ENCODE measurements around the gene IHH. TPM values are rescaled to one million over a fixed set of nuclear protein-coding genes. Genes with fewer than 3 reads are reported as not detected.

IHH gene
- total RNA-seq, 2 donors from 2014 or later = 72.7 to 85.5 TPM

GRCh38 chr2:219079417-219079816 lies 18.7 kb upstream of the IHH start:
- DNase-seq (peak; percentile 61 to 80), ATAC-seq (peak; percentile 72)
- intact Hi-C loops (cut with DNase I, micrococcal nuclease) = no loop called here

- DNase-seq = no peak
- intact Hi-C loops (cut with DNase I, micrococcal nuclease) = no loop called here
- peak; percentile 34 for ATAC-seq
Observed at GRCh38 chr2:219078951-219079350, 18.2 kb upstream of the IHH start.

- intact Hi-C loops (cut with DNase I, micrococcal nuclease) = no loop called here
- no peak for ATAC-seq
- no peak for DNase-seq
Observed at GRCh38 chr2:219078126-219078525, 17.4 kb upstream of the IHH start.

- ATAC-seq (no peak), DNase-seq (no peak)
- intact Hi-C loops (cut with DNase I, micrococcal nuclease) = no loop called here
Observed at GRCh38 chr2:219076253-219076652, 15.5 kb upstream of the IHH start.

GRCh38 chr2:219073413-219074129 lies 12.8 kb upstream of the IHH start:
- ATAC-seq = peak; percentile 59
- peak; percentile 59 to 70 for DNase-seq
- intact Hi-C loops (cut with DNase I, micrococcal nuclease) = no loop called here

- intact Hi-C loops (cut with DNase I, micrococcal nuclease) = no loop called here
- ATAC-seq (no peak), DNase-seq (no peak)
Observed at GRCh38 chr2:219072741-219073250, 12.1 kb upstream of the IHH start.

- ATAC-seq = peak; percentile 82
Observed at GRCh38 chr2:219071131-219071816, 10.6 kb upstream of the IHH start.

GRCh38 chr2:219065484-219065883 lies 4.8 kb upstream of the IHH start:
- no peak for ATAC-seq
- intact Hi-C loops (cut with DNase I, micrococcal nuclease) = no loop called here
- no peak for DNase-seq

More at GRCh38 chr2:219071131-219071816, 10.6 kb upstream of the IHH start:
- DNase-seq = peak; percentile 59 to 70
- intact Hi-C loops (cut with DNase I, micrococcal nuclease) = no loop called here

- intact Hi-C loops (cut with DNase I, micrococcal nuclease) = no loop called here
- DNase-seq (no peak), ATAC-seq (no peak)
Observed at GRCh38 chr2:219062081-219062480, 1.4 kb upstream of the IHH start.

- intact Hi-C loops (cut with DNase I, micrococcal nuclease) = loop anchor here (10.0 kb wide), 2 partner anchors 85 to 95 kb away; no protein-coding TSS in a partner anchor
- DNase-seq = peak in 1 of 2 donors; percentile 45
- ATAC-seq = peak; percentile 11
Observed at GRCh38 chr2:219059725-219060682, 717 bp downstream of the IHH start.

GRCh38 chr2:219059375-219059724 lies 1.4 kb downstream of the IHH start:
- DNase-seq (no peak), ATAC-seq (no peak)
- intact Hi-C loops (cut with DNase I, micrococcal nuclease) = loop anchor here (10.0 kb wide), 2 partner anchors 85 to 95 kb away; no protein-coding TSS in a partner anchor

- peak; percentile 68 to 79 for DNase-seq
- peak; percentile 65 for ATAC-seq
- intact Hi-C loops (cut with DNase I, micrococcal nuclease) = loop anchor here (10.0 kb wide), 2 partner anchors 86 to 96 kb away; no protein-coding TSS in a partner anchor
Observed at GRCh38 chr2:219058541-219059374, 2.0 kb downstream of the IHH start.

- DNase-seq (peak; percentile 75 to 84), ATAC-seq (peak; percentile 65)
- intact Hi-C loops (cut with DNase I, micrococcal nuclease) = loop anchor here (10.0 kb wide), 2 partner anchors 87 to 97 kb away; no protein-coding TSS in a partner anchor
Observed at GRCh38 chr2:219057709-219058540, 2.8 kb downstream of the IHH start.

GRCh38 chr2:219056896-219057708 lies 3.6 kb downstream of the IHH start:
- intact Hi-C loops (cut with DNase I, micrococcal nuclease) = loop anchor here (10.0 kb wide), 2 partner anchors 88 to 98 kb away; no protein-coding TSS in a partner anchor
- ATAC-seq = no peak
- peak in 1 of 2 donors; percentile 24 for DNase-seq

- no peak for ATAC-seq
- intact Hi-C loops (cut with DNase I, micrococcal nuclease) = loop anchor here (10.0 kb wide), 2 partner anchors 88 to 98 kb away; no protein-coding TSS in a partner anchor
- peak; percentile 12 to 25 for DNase-seq
Observed at GRCh38 chr2:219056176-219056895, 4.4 kb downstream of the IHH start.
